Brain pericyte (primary cell): ENCODE data around the gene MICALL2.

Experiments used
- DNase-seq: peaks from one replicate; pipeline ENCODE4 v3.0.0-alpha.2; 2012; ENCODE audit warnings: low read depth, low spot score

MICALL2 gene

GRCh38 chr7:1394371-1394770 lies 64.9 kb downstream of the MICALL2 start:
- DNase-seq: no peak

GRCh38 chr7:1393421-1393820 lies 65.8 kb downstream of the MICALL2 start:
- DNase-seq: no peak

- DNase-seq: no peak
Observed at GRCh38 chr7:1392556-1392955, 66.7 kb downstream of the MICALL2 start.

GRCh38 chr7:1391449-1391848 lies 67.8 kb downstream of the MICALL2 start:
- DNase-seq: no peak

GRCh38 chr7:1388703-1389335 lies 70.5 kb downstream of the MICALL2 start:
- no peak for DNase-seq

- no peak for DNase-seq
Observed at GRCh38 chr7:1388021-1388702, 71.1 kb downstream of the MICALL2 start.

- no peak for DNase-seq
Observed at GRCh38 chr7:1387261-1387660, 72.0 kb downstream of the MICALL2 start.

GRCh38 chr7:1386623-1387220 lies 72.5 kb downstream of the MICALL2 start:
- DNase-seq: no peak

- DNase-seq: no peak
Observed at GRCh38 chr7:1385809-1386622, 73.3 kb downstream of the MICALL2 start.

GRCh38 chr7:1385086-1385808 lies 74.0 kb downstream of the MICALL2 start:
- DNase-seq: no peak
